Measurements from ENCODE around the gene DLGAP1.

Gene DLGAP1

GRCh38 chr18:3552305-3552704, 902.8 kb downstream of the DLGAP1 start:
- DNase-seq: no peak

GRCh38 chr18:3547891-3548615, 907.1 kb downstream of the DLGAP1 start:
- no peak for DNase-seq

GRCh38 chr18:3546106-3546505, 909.0 kb downstream of the DLGAP1 start:
- no peak for DNase-seq

- DNase-seq: no peak
Measured at GRCh38 chr18:3544537-3544936, 910.6 kb downstream of the DLGAP1 start.

- no peak for DNase-seq
Measured at GRCh38 chr18:3541549-3542386, 913.3 kb downstream of the DLGAP1 start.

- no peak for DNase-seq
Measured at GRCh38 chr18:3540805-3541548, 914.1 kb downstream of the DLGAP1 start.

GRCh38 chr18:3538954-3539617, 916.0 kb downstream of the DLGAP1 start:
- no peak for DNase-seq

- no peak for DNase-seq
Measured at GRCh38 chr18:3538456-3538855, 916.7 kb downstream of the DLGAP1 start.

- no peak for DNase-seq
Measured at GRCh38 chr18:3530807-3531206, 924.3 kb downstream of the DLGAP1 start.

GRCh38 chr18:3529601-3530000, 925.5 kb downstream of the DLGAP1 start:
- DNase-seq: no peak

- no peak for DNase-seq
Measured at GRCh38 chr18:3529077-3529476, 926.0 kb downstream of the DLGAP1 start.

GRCh38 chr18:3528231-3528630, 926.9 kb downstream of the DLGAP1 start:
- no peak for DNase-seq

GRCh38 chr18:3526421-3527354, 928.4 kb downstream of the DLGAP1 start:
- no peak for DNase-seq

GRCh38 chr18:3525870-3526420, 929.2 kb downstream of the DLGAP1 start:
- DNase-seq: peak; percentile 6

GRCh38 chr18:3524706-3525105, 930.4 kb downstream of the DLGAP1 start:
- no peak for DNase-seq

GRCh38 chr18:3520230-3521085, 934.6 kb downstream of the DLGAP1 start:
- DNase-seq: no peak

GRCh38 chr18:3514312-3515216, 940.5 kb downstream of the DLGAP1 start:
- DNase-seq: no peak

GRCh38 chr18:3513481-3513880, 941.6 kb downstream of the DLGAP1 start:
- no peak for DNase-seq

GRCh38 chr18:3511980-3512379, 943.1 kb downstream of the DLGAP1 start:
- DNase-seq: no peak

Data from stimulated activated CD4-positive, alpha-beta T cell treated with anti-CD3 and anti-CD28 coated beads, Interleukin-4, amount 100 ng/mL, for 1 hour (primary cell).